Superior temporal gyrus (tissue), 1 donor: ENCODE results near the gene CELA2B.
"Not testable (repeated sequence)": the region's sequence is repeated elsewhere in the genome, so short reads cannot be mapped to it uniquely, and the experiment has no call there.

ENCODE experiments used
- DNase-seq: peaks from one replicate; pipeline ENCODE4 v3.0.0-alpha.2; 2016; ENCODE audit errors: extremely low spot score

Gene CELA2B

DNA sequence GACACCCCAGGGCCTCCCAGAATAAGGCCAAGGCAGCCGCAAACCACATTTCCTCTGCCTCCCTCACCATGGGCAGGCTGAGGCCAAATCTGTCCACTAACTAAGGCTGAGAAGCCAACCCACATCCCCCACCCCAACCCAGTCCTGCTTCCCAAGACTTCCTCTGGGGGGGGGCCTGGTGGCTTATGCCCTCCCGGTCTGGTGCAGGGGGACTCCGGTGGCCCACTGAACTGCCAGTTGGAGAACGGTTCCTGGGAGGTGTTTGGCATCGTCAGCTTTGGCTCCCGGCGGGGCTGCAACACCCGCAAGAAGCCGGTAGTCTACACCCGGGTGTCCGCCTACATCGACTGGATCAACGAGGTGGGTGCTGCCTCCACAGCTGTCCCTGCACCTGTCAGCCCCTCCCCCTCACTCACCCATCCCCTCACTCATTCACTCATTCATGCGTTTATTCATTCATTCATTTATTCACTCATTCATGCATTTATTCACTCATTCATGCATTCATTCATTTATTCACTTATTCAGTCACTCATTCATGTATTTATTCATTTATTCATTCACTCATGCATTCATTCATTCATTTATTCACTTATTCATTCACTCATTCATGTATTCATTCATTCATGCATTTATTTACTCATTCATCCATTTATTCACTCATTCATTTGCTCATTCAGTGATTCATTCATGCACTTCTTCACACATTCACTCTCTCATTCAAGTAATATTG is 30.3 kb upstream of the CELA2B start:
- DNase-seq = no peak

DNA sequence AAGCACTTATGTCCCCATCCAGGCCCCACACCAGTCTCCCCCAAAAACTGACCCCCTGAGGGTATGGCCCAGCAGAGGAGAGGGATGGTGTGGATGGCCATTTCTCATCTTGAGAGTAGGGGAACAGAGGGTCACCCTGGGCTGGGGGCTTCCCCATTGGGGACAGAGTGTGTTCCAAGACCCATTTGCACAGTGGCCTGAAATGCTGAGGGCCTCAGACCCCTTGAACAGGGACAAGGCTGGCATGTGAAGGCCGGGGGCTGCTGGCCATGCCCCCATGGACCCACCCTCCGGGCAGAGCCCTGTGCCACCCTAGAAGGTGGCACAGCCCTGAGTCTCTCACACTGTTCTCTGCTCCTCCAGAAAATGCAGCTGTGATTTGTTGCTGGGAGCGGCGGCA is 29.7 kb upstream of the CELA2B start:
- DNase-seq = no peak

DNA sequence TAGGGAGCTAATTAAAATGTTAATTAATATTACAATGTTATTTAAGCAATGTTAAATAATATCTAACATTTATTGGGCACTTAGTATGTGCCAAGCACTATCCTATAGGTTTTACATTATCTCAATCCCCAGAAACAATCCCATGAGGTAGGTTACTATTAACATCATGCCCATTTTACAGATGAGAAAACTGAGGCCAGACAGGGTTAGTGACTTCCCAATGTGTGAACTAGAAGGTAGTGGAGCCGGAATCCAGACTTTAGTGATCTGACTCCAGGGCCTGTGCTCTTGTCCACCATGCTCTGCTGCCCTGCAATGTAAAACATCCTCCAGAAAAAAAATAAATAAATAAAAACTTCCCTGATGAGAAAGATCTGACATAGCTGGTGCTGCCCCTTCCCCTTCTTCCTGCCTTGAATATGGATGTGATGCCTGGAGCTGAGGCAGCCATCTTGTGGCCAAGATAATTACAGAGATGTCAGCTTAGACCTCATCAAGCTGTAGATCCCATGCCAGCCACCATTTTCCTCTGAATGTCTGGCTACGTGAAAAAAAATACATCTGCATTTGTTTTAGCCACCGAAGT is 26.9 kb upstream of the CELA2B start:
- no peak for DNase-seq

DNA sequence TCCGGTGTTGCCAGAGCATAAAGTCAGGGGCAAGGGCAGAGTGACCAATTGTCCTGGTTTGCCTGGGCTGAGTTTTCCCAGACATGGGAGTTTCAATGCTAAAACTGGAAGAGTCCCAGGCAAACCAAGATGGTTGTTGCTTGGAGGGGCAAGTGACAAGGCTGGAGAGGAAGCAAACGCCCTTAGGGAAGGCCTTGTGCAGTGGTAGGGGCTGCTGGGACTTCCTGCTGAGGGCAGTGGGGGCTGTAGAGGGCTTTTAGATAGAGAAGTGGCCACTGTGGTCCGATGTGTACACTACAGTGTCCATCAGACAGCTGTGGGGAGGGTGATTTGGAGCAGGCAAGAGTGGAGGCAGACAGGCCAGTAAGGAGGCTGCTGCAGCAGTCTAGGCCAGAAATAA is 26.3 kb upstream of the CELA2B start:
- no peak for DNase-seq

DNA sequence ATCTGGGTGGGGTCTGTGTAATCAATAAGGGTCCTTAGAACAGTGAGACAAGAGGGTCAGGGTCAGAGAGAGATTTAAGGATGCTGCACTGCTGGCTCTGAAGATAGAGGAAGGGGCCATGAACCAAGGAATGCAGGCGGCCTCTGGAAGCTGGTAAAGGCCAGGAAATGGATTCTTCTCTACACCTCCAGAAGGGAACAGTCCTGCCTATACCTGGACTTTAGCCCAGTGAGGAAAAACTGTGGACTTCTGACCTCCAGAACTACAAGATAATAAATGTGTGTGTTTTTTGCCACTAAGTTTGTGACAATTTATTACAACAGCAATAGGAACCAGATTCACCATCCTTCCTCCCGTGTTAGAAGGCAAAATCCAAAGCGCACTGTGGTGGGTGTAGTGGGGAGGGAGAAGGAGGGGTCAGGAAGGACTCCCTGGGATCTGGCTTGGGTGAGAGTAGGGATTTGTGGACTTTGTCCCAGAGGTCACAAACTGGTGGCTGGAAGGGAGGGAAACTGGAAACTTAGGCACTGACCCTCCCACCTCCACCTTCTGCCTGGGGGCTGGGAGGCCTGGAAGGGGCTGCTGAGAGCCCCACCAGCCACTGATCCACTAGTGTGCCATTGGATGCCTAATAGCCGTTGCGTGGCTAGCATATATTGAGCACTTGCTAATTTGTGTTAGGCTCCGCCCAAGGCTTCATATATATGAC is 24.7 kb upstream of the CELA2B start:
- no peak for DNase-seq

DNA sequence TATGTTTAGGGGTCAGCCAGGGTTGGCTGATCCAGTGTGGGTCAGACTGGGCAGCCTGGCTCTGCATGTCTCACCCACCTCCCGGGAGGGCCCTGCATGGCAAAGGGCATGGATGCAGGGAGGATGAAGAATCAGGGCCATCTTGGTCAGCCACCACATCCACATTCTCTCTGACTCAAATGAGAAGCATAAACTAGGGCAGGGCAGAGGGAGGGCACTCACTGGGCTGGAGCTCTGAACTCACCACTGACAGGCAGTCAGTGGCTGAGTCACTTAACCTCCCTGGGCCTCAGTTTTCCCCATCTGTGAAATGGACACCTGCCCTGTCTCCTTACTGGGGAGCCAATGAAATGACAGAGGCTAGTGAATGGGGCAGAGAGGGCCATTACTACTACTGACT is 23.7 kb upstream of the CELA2B start:
- no peak for DNase-seq

DNA sequence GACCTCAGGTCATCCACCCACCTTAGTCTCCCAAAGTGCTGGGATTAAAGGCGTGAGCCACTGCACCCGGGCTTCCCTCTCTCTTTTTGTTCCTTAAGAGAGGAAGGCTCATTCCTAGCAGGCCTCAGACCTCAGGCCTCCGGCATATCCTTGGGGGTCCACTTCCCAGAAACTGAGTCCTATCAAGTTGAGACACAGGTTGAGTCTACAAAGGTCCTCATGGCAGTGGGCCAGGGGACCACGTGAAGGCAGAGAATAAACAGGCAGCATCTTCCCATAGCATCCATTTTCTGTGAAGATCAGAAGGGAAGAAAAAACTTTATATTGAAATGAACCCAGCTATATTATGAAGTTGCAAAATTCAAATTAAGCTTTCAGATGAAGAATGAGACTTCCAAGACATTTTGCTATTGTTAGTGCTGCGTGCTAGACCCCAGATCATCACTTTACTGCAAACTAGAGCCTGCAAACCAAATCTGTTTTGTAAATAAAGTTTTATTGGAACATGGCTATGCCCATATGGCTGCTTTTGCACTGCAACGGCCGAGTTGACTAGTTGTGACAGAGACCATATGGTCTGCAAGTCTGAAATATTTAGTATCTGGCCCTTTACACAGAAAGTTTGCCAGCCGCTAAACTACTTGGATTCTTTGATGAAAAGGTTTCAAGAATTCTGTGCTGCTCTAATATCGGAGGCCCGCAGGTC is 22.9 kb upstream of the CELA2B start:
- no peak for DNase-seq

DNA sequence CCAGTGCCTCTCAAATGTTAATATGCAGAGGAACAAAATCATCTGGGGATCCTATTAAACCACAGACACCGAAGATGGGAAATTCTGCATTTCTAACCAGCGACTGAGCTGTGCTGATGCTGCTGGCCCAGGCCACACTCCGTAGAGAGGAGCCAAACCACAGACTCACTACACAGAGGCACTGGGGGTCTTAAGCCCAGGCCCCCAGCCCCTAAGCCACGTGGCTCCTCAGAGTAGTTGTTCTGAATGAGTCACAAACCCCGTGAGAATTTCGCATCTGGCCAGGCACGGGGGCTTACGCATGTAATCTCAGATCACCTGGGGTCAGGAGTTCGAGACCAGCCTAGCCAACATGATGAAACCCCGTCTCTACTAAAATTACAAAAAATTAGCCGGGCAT is 22.2 kb upstream of the CELA2B start:
- no peak for DNase-seq

DNA sequence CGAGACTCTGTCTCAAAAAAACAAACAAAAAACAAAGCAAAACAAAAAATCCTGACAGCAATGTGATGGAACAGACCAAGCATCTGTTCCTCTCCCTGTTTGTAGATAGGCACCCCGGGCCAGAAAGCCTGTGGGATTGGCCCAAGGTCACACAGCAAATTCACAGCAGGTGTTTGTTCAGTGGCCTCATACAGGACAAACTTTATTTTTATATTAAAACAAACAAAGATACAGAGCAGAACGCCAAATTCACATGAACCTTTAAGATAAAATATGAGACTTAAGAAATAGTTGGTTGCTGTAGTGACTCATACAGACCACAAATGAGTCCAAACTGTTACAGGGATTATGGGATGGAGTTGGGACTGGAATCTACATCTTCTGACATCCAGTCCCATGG is 21.6 kb upstream of the CELA2B start:
- no peak for DNase-seq

DNA sequence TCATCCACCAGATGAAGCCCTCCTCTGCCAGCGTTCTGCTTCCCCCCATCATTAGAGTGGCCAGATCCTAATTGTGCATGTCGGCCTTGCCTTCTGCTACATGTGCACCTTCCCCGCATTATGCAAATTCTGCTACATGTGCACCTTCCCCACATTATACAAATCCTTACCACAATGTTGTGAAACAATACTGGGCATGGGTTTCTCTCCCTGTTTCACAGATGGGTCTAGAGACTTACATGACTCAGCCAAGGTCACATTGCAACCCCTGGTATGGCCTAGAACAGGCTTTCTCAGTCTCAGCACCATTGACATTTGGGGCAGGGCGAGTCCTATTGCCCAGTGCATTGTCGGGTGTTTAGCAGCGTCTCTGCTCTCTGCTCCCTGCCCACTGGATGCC is 20.4 kb upstream of the CELA2B start:
- DNase-seq = no peak

DNA sequence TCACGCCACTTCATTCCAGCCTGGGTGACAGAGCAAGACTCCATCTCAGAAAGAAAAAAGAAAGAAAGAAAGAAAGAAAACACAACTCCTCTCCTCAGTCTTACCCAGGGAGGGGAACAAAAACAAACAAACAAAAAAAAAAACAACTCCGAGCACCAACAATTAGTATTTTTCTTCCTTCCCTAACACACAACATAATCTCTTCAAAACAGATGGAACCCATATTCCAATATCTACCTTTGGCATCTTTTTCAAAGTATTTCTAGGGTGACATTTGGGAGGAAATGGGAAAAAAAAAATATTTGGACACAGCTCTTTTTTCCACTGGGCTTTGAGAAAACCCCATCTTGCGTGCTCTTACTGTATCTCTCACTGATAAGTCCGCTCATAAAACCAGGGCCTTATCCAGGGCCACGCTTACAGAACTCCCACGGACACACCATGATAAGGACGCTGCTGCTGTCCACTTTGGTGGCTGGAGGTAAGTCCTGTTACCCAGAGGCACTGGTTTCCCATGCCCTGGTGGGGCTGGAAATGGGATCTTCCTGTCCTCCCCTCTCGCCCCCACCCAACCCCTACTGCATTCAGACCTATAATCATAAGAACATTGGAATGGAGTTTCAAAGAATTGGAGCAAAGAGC is 19.5 kb upstream of the CELA2B start, which contains the start of gene CELA2A:
Gene CELA2A (plus strand): TSS at position 420 of the 642 bp plus-strand sequence. CDS start 22 bp downstream, at position 442.
- DNase-seq = no peak

DNA sequence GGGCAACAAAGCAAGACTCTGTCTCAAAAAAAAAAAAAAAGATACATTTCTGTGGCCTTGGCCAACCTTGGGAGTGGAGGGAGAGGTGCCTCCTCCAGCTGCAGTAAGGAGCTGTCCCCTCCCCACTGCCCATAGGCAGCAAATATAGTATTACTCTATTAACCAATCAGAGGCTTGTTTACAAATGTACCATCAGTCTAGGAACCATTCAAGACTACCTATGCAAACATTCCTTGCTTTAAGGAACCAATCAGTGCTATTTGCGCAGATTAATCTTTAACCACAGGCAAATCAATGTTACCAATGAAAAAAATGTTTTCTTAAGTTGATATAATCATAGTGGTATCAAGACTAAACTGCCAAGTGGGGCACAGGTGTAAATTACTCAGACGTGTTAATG is 18.3 kb upstream of the CELA2B start:
- no peak for DNase-seq

DNA sequence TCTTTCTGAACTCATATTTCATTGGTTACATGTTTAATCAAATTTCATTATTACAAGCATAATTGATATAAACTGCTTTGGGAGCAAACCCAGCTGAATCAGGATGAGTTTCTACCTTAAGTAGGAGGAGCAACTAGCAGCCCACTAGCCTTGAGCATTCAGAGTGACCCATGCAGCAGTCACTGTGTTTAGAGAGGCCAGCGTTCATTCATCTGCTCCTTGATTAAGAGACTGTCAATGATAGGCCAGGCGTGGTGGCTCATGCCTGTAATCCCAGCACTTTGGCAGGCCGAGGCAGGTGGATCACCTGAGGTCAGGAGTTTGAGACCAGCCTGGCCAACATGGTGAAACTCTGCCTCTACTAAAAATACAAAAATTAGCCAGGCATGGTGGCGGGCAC is 17.5 kb upstream of the CELA2B start:
- not testable (repeated sequence) for DNase-seq

DNA sequence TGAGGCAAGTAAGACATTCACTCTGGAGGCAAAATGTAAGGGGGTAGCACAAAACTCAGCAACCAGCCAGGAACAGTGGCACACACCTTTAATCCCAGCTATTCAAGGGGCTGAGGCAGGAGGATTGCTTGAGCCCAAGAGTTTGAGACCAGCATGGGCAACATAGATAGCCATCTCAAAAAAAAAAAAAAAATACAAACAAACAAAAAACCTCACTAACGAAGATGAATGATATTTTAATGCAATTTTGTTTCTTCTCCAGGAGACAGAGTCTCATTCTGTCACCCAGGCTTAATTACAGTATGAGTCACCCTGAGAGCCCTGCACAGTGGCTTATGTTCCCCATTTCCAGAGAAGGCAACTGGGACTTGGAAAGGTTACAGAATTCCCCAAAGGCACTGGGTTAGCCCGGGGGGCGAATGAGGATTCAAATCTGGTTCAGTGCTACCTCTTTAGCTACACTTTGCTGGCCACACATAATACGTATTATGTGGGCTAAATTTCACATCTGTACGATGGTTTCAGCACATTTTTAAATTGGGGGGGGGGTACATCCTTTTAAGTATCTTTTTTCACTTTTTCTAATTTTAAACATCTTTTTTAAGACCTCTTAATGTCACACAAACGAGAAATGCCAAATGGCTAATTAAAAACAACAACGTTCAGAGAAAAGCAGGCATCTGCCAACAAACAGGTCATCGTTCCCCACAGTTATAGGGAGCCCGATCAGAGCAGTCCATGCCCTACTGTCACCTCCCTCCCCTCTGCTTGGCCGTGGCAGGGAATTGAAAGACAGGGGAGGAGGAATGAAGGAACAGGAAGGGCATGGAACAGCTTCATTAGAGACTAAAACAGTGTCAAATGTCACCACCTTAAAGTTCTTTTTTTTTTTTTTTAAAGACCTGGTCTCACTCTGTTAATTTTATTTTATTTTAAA is 15.9 kb upstream of the CELA2B start:
- DNase-seq = no peak

DNA sequence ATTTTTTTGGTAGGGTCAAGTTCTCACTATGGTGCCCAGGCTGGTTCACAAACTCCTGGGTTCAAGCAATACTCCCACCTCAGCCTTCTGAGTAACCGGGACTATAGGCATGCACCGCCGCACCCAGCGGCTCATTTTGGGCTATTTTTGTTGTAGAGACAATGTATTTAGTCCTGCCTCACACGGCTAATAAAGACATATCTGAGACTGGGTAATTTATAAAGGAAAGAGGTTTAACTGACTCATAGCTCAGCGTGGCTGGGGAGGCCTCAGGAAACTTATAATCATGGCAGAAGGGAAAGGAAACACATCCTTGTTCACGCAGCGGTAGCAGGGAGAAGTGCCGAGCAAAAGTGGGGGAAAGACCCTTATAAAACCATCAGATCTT is 15.2 kb upstream of the CELA2B start:
- DNase-seq = no peak

DNA sequence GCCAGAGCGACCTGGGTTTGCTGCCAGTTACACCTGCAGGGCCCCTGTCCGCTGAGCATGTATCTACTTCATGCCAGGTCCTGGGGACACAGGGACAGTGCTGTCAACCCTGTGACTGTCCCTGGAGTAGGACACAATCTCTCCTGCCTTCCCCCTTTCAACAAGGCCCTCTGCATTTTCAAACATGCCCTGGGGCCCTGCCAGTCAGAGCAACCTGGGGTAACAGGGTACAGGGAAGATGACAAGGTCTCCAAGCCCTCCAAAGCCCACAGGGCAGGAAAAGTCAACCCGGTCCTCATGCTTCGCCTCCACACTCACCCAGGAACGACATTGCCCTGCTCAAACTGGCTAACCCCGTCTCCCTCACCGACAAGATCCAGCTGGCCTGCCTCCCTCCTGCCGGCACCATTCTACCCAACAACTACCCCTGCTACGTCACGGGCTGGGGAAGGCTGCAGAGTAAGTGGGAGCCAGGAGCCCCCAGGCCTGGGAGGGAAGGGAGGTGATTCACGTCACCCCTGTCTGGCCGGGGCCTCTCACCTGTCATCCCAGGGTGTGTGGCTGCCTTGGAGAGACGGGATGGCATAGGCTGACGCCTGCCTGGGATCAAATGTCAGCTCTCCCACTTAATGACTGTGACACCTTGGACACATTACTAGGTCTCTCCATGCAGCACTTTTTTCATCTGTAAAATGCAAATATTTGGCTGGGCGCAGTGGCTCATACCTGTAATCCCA is 12.7 kb upstream of the CELA2B start:
- DNase-seq = not testable (repeated sequence)

DNA sequence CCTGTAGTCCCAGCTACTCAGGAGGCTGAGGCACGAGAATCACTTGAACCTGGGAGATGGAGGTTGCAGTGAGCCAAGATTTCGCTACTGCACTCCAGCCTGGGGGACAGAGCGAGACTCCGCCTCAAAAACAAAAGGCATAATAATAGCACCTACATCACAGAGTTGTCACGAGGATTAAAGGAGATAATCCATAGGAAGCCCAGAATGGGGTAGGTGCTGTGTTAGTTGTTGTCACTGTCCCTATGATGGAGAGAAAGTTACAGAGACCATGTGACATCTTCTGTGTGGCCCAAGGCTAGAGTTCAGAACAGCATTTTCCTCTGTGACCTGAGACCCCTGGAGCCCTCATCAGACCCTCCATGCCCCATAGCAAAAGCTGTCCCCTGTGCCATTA is 12.0 kb upstream of the CELA2B start:
- not testable (repeated sequence) for DNase-seq

DNA sequence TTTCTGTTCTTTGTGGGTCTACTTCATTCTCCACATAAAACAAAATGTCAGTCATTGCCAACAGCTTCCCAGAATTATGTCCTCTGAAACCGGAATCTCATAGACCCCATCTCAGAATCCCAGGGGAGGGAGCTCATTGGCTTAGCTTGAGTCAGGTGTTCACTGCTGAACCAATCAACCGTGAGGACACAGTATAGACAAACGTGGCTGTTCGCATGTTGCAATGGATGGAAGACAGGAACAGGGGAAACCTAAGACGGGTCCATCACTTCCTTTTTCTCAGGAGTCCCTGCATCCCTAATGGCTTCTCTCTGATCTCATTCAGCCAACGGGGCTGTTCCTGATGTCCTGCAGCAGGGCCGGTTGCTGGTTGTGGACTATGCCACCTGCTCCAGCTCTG is 10.2 kb upstream of the CELA2B start:
- DNase-seq = no peak

DNA sequence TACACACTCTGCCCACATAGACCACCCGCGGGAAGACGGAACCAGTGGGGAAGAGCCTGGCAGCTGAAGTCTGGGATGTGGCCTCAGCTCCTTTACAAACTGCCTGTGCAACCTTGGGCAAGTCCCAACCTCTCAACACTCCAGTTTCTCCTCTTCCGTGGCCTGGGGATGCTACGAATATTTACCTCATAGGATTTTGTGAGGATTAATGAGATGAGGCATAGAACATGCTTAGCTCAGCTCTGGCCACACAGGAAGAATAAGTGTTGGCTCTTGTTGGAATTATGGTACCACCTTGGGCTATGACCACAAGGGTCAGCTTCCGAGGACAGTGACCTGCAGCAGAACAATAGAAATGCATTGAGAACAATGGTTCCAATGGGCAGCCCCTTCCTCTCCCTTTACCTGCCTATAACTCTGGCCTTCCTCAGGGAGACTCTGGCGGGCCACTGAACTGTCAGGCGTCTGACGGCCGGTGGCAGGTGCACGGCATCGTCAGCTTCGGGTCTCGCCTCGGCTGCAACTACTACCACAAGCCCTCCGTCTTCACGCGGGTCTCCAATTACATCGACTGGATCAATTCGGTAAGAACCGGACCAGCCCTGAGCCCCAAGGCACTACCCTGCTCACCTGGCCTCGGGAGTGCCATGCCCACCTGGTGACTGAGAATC is 8.8 kb upstream of the CELA2B start:
- DNase-seq = not testable (repeated sequence)

DNA sequence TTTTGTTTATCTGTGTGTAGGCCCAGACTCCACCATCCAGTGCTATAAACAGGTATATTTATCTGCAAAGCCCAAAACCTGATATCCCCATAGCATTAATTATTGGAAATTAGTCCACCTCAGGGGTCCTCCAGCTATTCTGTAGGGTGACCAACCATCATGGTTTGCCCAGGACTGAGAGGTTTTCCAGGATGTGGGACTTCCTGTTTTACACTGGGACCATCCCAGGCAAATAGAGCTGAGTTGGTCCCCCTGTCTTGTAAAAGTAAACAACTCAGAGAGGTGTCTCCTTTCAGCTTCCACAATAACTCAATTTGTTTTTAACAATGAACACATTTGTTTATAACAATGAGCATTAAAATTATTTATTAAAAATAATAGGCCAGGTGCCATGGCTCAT is 7.8 kb upstream of the CELA2B start:
- no peak for DNase-seq
